ENCODE results near the gene DOCK10. TPM values are rescaled to one million over a fixed set of nuclear protein-coding genes. Genes with fewer than 3 reads are reported as not detected.

Gene DOCK10
- total and polyA plus RNA-seq, 10 of the 15 experiments (the other 5 are each of a cell fraction or from before 2014, with no cell fraction given) = 16.9 to 120 (median 85.5) TPM

- TF ChIP-seq ZNF592 (IDR thresholded peaks at IDR 0.05) = no peak
- no peak for TF ChIP-seq BACH1 (IDR thresholded peaks at IDR 0.05; ENCODE audit: borderline replicate concordance)
Measured at GRCh38 chr2:224850081-224850480, 192.2 kb downstream of the DOCK10 start (continued).

- no peak for TF ChIP-seq JUNB (IDR thresholded peaks at IDR 0.05)
- no peak for TF ChIP-seq FOS (IDR thresholded peaks at IDR 0.05; ENCODE audit: borderline replicate concordance, extremely low read depth, insufficient read length)
- no peak for TF ChIP-seq DPF2 (IDR thresholded peaks at IDR 0.05)
- TF ChIP-seq ZNF384 (IDR thresholded peaks at IDR 0.05; ENCODE audit: borderline replicate concordance, low read depth, low read length) = no peak
- no peak for TF ChIP-seq TCF7 (IDR thresholded peaks at IDR 0.05; ENCODE audit: borderline replicate concordance)
- no peak for TF ChIP-seq PAX8 (IDR thresholded peaks at IDR 0.05)
- no peak for TF ChIP-seq SIX5 (IDR thresholded peaks at IDR 0.05; ENCODE audit: low read depth, low read length, severe bottlenecking)
- TF ChIP-seq HDAC6 (IDR thresholded peaks at IDR 0.05; ENCODE audit: unreplicated experiment) = no peak
- no peak for TF ChIP-seq RFX5 (IDR thresholded peaks at IDR 0.05; ENCODE audit: low read depth, low read length)
- TF ChIP-seq RAD21 (IDR thresholded peaks at IDR 0.05; ENCODE audit: insufficient read depth, low read depth, low read length) = no peak
- TF ChIP-seq NR2C2 (IDR thresholded peaks at IDR 0.05; ENCODE audit: borderline replicate concordance, control insufficient read depth, insufficient read length, low read depth) = no peak
- no peak for TF ChIP-seq SRF (IDR thresholded peaks at IDR 0.05; ENCODE audit: low read depth in 2 of 2, low read length in 2 of 2)
- TF ChIP-seq BRCA1 (IDR thresholded peaks at IDR 0.05; ENCODE audit: low read depth, low read length) = no peak
- no peak for TF ChIP-seq RELA (IDR thresholded peaks at IDR 0.05; ENCODE audit: borderline replicate concordance, partially characterized antibody)
- TF ChIP-seq ZNF274 (IDR thresholded peaks at IDR 0.05; ENCODE audit: insufficient read depth, insufficient read length) = no peak
- no peak for TF ChIP-seq JUND (IDR thresholded peaks at IDR 0.05; ENCODE audit: low read depth, low read length)
- TF ChIP-seq POLR2AphosphoS5 (IDR thresholded peaks at IDR 0.05; ENCODE audit: low read length) = no peak
- TF ChIP-seq MTA2 (IDR thresholded peaks at IDR 0.05; ENCODE audit: low read depth) = no peak
- TF ChIP-seq ASH2L (IDR thresholded peaks at IDR 0.05; ENCODE audit: borderline replicate concordance, low read depth) = no peak
- no peak for TF ChIP-seq SPI1 (IDR thresholded peaks at IDR 0.05; ENCODE audit: borderline replicate concordance, insufficient read depth, low read depth, low read length)
- POLR2A ChIA-PET = no interaction called here
- peaks cover 7 to 40% of the 10 kb centered on the region in 2 experiments for H3K36me3 ChIP-seq (ENCODE audit: control insufficient read depth in 2 of 2, insufficient read depth in 2 of 2, low read length in 1 of 2)
- RAD21 ChIA-PET (ENCODE audit: unreplicated experiment) = no interaction called here
- no TSS peak for BruUV-seq (replicated peaks)
- H3K9ac ChIP-seq (ENCODE audit: control insufficient read depth, insufficient read depth, low read length) = no peak overlapping the region
- no peak for ATAC-seq
- no peak overlapping the region for H2AFZ ChIP-seq (ENCODE audit: control insufficient read depth, low read depth, low read length)
- in situ Hi-C loops (cut with MboI) = no loop called here
- no peak overlapping the region for H3K27ac ChIP-seq (ENCODE audit: control insufficient read depth, insufficient read depth)
- 35% methylated on average over 6 of the region's 6 CpGs for WGBS (ENCODE audit: insufficient coverage, insufficient replicate concordance, low lambda C conversion rate, missing lambda C conversion rate)
- no peaks in the 10 kb centered on the region for H3K4me1 ChIP-seq (ENCODE audit: control insufficient read depth, insufficient read depth, low read length)
- SMC1A ChIA-PET (ENCODE audit: uncharacterized antibody, unreplicated experiment) = interaction anchor here (0.8 to 1.4 kb wide), 2 partner anchors 14 to 1068 kb away, joined by 3 to 4 read pairs; no protein-coding TSS in a partner anchor
- CTCF ChIA-PET = no interaction called here
- no peaks in the 10 kb centered on the region for H4K20me1 ChIP-seq (ENCODE audit: control insufficient read depth, insufficient read depth)
- FAIRE-seq = no peak
- no peaks in the 10 kb centered on the region for H3K9me3 ChIP-seq (replicated peaks; ENCODE audit: control insufficient read depth, insufficient read depth, low read length)
- no peak overlapping the region for H3K4me3 ChIP-seq
- H3K79me2 ChIP-seq (ENCODE audit: control insufficient read depth, insufficient read depth, low read length) = no peaks in the 10 kb centered on the region
- intact Hi-C loops (cut with micrococcal nuclease; ENCODE audit: unreplicated experiment) = no loop called here
- H3K4me2 ChIP-seq (ENCODE audit: control insufficient read depth, insufficient read depth) = no peak overlapping the region
- DNase-seq (ENCODE audit: low read depth, low spot score) = no peak
- no peaks in the 10 kb centered on the region for H3K27me3 ChIP-seq (replicated peaks in 1 of 2; ENCODE audit: control insufficient read depth in 2 of 2, insufficient read depth in 2 of 2, low read length in 1 of 2)
Measured at GRCh38 chr2:224849264-224849663, 193.0 kb downstream of the DOCK10 start.
